Measurements from ENCODE around the gene B3GNT2. TPM values are rescaled to one million over a fixed set of nuclear protein-coding genes. Genes with fewer than 3 reads are reported as not detected.

Gene B3GNT2
- total and polyA plus RNA-seq, 2 donors (not counting 3 experiments of a cell fraction or from before 2014, with no cell fraction given): 9.5 to 21.2 TPM

- ChIA-PET CTCF (no interaction called here), POLR2A (no interaction called here)
- Histone ChIP-seq H3K27me3 (ENCODE audit: control insufficient read depth in 2 of 2, insufficient read depth in 2 of 2, low read length in 2 of 2) (no peaks in the 10 kb centered on the region), H2AFZ (ENCODE audit: low read depth, low read length) (no peak overlapping the region), H3K9ac (replicated peaks; ENCODE audit: extremely low read depth, insufficient read depth, low read length) (no peak overlapping the region), H3K27ac (ENCODE audit: insufficient read depth, low read depth, low read length) (no peak overlapping the region), H3K9me1 (replicated peaks; ENCODE audit: control insufficient read depth, extremely low read depth, insufficient read depth, low read length) (no peaks in the 10 kb centered on the region), H3K9me3 (replicated peaks; ENCODE audit: control insufficient read depth, insufficient read depth, low read length) (no peaks in the 10 kb centered on the region), H3K36me3 (ENCODE audit: control insufficient read depth in 2 of 2, extremely low read depth in 1 of 2, insufficient read depth in 2 of 2, low read length in 2 of 2) (no peaks in the 10 kb centered on the region), H4K20me1 (replicated peaks; ENCODE audit: control insufficient read depth, extremely low read depth, insufficient read depth, low read length) (no peaks in the 10 kb centered on the region), H3K4me1 (ENCODE audit: control insufficient read depth, extremely low read depth, insufficient read depth, low read length) (peaks cover 2% of the 10 kb centered on the region), H3K79me2 (ENCODE audit: control insufficient read depth, insufficient read depth, low read length) (no peaks in the 10 kb centered on the region), H3K4me2 (ENCODE audit: insufficient read depth, low read length) (no peak overlapping the region), H3K4me3 (replicated peaks in 1 of 3; ENCODE audit: insufficient read depth in 1 of 3, low read depth in 1 of 3, low read length in 3 of 3) (no peak overlapping the region)
- no TSS peak for BruUV-seq (replicated peaks)
- intact Hi-C loops (cut with micrococcal nuclease): no loop called here
- TF ChIP-seq POLR2A (IDR thresholded peaks at IDR 0.05; ENCODE audit: low read depth, low read length): no peak
- no peak for TF ChIP-seq POLR2AphosphoS5 (IDR thresholded peaks at IDR 0.05; ENCODE audit: insufficient read depth, low read depth, low read length)
- no peak for TF ChIP-seq MAX (IDR thresholded peaks at IDR 0.05; ENCODE audit: insufficient read depth, insufficient read length)
- TF ChIP-seq EZH2 (IDR thresholded peaks at IDR 0.05; ENCODE audit: borderline replicate concordance, low read depth, low read length, severe bottlenecking): no peak
- TF ChIP-seq GATA2 (IDR thresholded peaks at IDR 0.05; ENCODE audit: insufficient read depth, insufficient read length, low read depth, low read length): no peak
- no peak for TF ChIP-seq CTCF (IDR thresholded peaks at IDR 0.05; ENCODE audit: extremely low read depth in 1 of 2, insufficient read depth in 1 of 2, low read depth in 1 of 2, low read length in 2 of 2)
- TF ChIP-seq FOS (IDR thresholded peaks at IDR 0.05; ENCODE audit: borderline replicate concordance, insufficient read depth, low read length): peak; percentile 37
- dilution Hi-C loops (cut with MboI; ENCODE audit: extremely low pct_ligation_motif_present, low sequenced_read_pairs): no loop called here
- DNase-seq (ENCODE audit: low read depth, low spot score) (peak; percentile 18), FAIRE-seq (no peak)
Observed at GRCh38 chr2:62147610-62148301, 48.2 kb upstream of the B3GNT2 start.
